ENCODE data around the gene AIRE.
"Not testable (repeated sequence)": the region's sequence is repeated elsewhere in the genome, so short reads cannot be mapped to it uniquely, and the experiment has no call there.

AIRE gene

DNA sequence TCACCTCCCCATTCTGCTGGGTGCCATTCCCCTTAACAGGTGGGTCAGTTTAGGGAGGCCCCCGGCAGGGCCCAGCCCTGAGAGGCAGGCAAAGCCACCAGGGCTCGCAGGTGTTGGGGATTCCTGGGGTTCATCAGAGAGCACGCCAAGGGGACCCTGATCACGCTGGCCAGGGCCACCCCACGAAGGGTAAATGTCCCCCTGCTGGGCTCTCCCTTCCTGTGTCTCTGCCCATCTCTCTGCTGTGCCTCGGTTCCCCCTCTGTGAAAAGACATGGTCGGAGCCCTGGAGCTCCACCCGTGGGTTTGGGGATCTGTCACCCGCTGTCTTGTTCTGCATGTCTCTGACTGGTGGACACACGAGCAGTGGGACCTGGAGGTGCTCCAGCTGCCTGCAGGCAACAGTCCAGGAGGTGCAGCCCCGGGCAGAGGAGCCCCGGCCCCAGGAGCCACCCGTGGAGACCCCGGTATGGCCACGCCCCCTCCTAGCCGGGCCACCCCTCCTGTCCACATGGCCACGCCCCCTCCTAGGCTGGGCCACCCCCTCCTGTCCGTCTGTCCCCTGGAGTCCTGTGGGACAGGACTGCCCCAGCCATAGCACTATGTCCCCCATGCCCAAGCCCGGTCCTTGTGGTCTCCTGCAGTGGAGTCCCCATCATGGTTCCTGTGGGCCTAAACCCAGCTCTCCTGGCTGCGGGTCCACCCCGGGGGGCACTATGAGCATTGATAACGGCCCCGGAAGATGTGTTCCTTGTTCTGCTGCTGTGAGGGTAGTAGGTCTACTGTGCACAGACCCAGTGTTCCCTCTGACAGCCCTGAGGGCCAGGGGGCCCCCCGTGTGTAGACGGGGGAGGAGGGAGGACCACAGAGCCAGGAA is 6.5 kb downstream of the AIRE start:
- DNase-seq: no peak

DNA sequence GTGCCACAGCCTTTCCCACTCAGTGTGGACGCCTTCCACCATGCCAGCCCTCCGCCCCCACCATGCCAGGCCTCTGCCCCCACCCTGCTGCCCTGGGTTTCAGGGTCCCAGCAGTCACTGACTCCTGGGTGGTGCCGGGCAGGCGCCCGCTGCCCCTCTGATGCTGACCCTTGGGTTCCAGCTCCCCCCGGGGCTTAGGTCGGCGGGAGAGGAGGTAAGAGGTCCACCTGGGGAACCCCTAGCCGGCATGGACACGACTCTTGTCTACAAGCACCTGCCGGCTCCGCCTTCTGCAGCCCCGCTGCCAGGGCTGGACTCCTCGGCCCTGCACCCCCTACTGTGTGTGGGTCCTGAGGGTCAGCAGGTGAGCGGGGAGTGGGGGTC is 7.1 kb downstream of the AIRE start:
- DNase-seq: no peak

DNA sequence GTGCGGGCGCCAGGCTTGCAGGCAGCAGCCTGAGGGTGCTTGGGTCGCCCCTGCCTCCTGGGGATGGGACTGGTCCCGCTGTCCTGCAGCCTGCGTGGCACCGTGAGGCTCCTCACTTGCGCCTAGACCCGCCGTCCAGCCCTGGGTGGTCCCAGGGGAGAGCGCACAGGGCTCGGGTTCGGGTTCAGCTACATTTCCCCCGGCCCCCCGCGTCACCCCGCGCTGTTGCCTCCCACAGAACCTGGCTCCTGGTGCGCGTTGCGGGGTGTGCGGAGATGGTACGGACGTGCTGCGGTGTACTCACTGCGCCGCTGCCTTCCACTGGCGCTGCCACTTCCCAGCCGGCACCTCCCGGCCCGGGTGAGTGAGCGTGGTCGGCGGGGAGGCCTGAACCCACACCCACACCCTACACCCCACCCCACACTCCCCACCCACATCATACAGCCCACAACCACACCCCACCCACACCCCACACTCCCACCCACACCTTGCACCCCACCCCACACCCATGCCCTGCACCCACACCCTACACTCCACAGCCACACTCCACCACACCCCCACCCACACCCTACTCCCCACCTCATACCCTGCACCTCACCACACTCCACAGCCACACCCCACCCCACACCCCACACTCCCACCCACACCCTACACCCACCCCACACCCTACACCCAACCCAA is 8.0 kb downstream of the AIRE start:
- no peak for DNase-seq

DNA sequence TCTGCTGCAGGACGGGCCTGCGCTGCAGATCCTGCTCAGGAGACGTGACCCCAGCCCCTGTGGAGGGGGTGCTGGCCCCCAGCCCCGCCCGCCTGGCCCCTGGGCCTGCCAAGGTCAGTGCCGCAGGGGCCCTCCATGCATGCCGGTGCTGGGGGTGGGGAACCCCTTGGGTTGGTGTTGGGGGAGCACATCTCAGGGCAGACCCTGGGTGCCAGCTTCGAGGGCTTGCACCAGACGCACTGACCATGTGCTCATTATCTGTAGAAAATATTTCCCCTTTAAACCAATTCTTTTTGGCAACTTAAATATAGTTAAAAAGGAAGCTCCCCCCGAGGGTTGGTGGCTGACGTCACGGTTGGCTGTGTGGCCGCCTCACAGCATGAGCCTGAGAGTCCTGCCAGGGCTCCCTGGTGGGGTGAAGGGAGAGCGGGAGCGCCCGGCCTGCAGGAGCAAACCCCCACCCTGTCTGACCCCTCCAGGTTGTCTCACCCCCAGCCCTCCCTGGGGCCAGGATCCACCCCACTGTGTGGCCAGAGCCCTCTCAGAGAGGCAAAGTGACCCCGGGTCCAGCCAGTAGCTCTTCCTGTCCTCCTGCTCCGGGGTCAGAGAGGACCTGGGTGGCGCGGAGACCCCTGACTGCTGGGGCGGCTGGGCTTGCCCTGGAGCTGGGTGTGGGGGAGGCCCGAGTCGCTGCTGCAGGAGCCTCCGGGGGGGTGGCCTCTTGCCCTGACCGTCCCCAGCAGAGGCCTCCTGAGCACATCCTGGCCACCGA is 8.9 kb downstream of the AIRE start:
- DNase-seq: peak; percentile 83

DNA sequence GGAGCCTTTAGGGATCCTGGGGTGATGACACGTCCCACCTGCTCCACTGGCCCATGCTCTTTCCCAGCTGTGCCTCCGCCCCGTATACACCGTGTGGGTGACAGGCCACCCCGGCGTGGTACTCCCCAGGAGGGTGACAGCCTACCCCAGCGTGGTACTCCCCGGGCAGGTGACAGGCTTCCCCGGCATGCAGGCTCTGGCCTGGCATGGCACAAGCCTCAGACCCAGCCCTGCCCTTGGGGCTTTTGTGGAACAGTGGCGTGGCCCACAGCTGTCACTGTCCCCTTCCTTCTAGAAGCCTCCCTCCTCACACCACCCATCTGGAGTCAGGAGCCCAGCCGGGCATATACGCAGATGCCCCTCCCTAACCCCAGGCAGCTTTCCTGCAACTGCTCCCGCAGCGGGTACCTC is 9.5 kb downstream of the AIRE start:
- peak; percentile 62 for DNase-seq

DNA sequence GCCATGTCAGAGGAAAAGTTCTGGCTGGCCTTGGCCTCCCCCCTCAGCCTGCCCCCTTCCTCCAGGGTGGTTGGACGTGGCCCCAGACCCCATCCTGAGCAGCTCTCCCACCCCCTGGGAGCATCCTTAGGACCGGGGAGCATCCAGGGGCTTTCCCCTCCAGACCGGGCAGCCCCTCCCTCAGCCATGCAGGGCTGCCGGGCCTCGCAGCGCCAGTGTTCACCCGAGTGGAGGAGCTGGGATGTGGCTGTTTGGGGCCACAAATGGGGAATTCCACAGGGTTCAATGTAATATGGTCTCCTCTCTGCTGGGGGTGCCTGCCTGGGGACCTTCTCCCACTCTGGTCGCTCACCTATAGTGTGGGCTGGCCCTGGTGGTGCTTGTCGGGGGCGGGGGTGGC is 10.0 kb downstream of the AIRE start:
- no peak for DNase-seq

DNA sequence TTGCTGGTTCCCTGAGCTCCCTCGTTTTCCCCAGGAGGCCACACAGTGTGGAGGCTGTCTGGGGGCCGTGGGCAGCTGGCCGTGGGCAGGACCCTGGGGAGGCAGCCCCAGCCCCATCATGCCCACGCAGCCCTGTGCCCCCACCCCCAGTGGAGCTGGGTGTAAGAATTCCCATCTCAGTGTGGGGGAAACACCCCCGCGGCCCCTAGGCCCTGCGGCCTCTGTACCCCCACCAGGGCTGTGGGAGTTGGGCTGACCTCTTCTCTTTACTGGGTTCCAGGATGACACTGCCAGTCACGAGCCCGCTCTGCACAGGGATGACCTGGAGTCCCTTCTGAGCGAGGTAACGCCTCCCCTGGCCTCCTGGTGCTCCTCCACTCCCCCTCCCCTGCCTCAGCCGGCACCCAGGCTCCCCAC is 10.4 kb downstream of the AIRE start:
- no peak for DNase-seq

DNA sequence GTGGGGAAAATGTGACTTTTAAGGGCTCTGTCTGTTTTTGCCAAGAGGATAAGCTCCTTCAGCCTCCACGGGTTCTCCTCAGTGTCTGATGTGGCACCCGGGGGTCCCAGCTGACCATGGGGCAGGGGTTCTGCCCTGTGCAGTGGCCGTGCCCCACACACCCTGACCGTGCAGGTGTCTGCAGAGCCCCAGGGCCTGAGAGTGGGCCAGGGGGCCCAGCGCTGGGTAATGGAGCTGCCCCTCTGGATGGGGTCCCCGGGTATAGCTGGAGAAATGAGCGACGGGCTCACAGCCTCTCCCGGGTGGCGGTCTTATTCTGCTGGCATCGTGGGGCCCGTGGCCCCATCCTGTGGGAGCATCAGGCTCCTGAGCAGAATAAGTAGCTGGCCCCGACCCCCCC is 11.2 kb downstream of the AIRE start:
- no peak for DNase-seq

DNA sequence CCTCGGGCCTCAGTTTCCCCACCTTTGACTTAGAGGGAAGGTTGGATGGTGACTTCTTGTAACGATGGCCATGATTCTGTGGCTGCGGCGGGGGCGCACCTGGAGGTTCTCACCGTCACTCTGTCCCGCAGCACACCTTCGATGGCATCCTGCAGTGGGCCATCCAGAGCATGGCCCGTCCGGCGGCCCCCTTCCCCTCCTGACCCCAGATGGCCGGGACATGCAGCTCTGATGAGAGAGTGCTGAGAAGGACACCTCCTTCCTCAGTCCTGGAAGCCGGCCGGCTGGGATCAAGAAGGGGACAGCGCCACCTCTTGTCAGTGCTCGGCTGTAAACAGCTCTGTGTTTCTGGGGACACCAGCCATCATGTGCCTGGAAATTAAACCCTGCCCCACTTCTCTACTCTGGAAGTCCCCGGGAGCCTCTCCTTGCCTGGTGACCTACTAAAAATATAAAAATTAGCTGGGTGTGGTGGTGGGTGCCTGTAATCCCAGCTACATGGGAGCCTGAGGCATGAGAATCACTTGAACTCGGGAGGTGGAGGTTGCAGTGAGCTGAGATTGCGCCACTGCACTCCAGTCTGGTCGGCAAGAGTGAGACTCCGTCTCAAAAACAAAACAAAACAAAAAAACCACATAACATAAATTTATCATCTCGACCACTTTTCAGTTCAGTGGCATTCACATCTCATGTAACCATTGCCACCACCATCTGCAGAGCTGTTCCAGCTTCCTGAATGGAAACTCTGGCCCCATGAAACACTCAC is 12.0 kb downstream of the AIRE start:
- peak; percentile 92 for DNase-seq

DNA sequence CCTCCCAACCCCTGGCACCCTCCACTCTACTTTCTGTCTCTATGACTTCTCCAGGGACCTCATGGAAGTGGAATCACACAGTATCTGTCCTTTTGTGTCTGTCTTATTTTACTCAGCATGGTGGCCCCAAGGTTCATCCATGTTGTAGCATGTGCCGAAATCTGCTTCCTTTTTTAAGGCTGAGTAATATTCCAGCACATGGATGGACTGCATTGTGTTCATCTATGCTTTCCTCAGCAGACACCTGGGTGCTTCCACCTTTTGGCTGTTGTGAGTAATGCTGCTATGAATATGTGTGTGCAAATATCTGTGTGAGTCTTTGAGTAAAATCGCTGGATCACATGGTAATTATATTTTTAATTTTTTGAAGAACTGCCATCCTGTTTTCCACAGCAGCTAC is 12.6 kb downstream of the AIRE start:
- no peak for DNase-seq

DNA sequence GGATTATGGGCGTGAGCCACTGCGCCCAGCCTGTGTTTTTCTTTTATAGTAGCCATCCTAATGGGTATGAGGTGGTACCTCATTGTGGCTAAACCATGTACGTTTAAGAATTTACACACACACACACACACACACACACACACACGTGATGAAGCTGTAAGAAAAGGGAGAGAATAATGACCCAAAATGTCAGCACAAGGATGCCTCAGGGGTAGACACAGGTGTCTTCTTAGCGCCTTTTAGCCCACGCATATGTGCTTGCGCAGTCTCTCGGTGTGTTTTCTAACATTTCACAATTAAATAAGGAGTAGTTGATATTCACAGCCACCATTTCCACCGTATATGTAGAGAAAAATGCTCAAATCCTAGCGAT is 13.4 kb downstream of the AIRE start:
- no peak for DNase-seq

DNA sequence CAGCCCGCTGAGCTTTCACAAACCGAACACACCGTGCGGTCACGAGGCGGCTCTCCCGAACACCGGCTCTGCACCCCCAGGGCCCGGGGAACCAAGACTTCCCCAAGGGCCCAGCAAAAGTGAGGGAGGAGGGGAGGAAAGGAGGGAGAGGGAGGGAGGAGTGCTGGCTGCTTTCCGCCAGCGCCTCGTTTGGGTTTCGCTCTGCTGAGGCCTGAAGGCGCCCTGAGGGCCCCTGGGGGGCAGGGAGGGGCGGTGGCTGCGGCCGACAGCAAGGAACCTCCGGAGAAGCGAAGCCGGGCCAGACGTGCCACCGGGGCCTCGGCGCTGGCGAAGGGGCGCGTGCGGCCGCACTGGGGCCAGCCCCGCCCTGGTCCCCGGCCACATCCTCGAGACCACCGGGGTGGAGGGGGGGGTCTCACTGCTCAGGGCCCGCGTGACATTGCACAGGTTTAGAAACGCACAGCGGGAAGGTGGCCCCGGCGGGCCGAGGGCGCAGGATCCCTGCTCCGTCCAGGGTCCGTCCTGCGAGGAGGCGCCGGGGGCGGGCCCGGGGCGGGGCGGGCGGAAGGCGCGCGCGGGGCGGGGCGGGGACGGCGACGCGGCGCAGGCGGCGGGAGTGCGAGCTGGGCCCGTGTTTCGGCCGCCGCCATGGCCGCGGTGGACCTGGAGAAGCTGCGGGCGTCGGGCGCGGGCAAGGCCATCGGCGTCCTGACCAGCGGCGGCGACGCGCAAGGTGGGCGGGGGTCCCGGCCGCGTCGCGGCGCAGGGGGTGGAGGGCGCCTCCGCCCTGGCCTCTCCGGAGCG is 14.0 kb downstream of the AIRE start, which contains the start of gene PFKL:
PFKL (plus strand) TSS at position 596 of the 804 bp plus-strand sequence; CDS start at position 649, 53 bp downstream.
- DNase-seq: peak; percentile 79

DNA sequence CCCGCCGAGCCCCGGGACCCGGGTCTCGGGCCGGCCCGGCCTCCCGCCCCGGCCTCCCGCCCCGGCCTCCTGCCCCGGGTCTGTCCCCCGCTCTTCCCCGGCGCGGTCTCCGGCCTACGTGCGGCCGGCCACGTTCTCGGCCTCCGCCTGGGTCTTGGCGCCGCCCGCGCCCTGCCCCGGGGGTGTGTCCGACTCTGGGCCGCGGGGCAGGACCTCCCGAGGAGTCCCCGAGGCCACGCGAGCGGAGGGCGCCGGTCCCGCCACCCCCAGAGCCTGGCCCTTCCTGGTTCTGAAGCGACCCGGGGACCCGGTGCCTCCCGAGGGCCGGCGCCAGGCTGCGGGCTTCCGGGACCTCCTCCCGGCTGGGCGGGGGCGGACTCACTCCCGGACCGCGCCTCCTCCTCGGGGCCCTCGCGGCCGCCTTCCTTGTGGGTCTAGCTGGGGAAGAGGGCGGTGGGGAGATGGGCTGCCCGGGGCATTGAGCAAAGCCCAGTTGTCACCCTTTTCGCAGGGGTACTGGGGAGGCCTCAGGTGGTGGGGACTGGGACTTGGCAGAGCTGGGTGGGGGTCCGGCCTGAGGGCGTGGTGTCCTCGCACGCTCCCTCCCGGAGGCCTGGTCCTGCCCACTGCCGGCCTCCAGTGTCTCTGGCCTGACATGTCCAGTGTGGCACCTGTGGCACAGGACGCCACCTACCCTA is 14.7 kb downstream of the AIRE start:
- peak; percentile 79 for DNase-seq

DNA sequence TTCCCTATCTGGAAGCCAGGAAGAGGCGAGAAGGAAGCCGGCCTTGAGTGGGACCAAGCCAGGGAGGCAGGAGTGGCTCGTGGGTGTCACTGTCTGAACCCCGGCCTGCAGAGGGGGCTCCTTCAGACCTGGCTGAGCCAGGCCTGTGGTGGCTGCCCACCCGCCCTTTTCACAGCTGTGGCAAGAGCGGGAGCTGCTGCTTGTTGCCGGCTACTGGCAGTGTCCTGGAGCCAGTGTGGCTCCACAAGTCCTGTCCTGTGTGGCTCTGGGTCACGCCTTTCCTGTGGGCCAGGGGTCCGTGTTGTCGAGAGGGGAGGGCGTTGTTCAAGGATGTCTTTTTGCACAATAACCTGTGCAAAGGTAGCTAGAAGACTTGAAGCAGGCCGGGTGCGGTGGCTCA is 15.5 kb downstream of the AIRE start:
- DNase-seq: no peak

DNA sequence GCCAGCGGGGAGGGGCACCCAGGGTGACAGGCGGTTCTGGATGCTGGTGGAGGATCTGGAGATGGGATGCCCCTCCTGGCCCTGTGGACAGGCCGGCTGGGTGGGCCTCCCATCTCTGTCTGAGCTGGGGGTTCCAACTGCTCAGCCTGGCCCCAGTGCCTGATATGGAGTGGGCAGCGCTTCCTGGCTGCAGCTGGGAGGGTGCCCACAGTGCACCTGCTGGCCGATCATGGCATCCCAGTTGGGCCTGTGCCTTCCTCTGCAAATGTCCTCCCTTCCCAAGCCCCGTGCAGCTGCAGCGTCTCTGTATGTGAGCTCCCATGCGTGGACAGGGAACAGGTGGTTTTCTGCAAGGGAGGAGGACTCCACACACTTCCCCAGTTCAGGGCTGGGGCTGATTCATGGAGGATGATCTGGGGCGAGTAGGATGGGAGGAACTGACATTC is 16.3 kb downstream of the AIRE start:
- peak; percentile 66 for DNase-seq

DNA sequence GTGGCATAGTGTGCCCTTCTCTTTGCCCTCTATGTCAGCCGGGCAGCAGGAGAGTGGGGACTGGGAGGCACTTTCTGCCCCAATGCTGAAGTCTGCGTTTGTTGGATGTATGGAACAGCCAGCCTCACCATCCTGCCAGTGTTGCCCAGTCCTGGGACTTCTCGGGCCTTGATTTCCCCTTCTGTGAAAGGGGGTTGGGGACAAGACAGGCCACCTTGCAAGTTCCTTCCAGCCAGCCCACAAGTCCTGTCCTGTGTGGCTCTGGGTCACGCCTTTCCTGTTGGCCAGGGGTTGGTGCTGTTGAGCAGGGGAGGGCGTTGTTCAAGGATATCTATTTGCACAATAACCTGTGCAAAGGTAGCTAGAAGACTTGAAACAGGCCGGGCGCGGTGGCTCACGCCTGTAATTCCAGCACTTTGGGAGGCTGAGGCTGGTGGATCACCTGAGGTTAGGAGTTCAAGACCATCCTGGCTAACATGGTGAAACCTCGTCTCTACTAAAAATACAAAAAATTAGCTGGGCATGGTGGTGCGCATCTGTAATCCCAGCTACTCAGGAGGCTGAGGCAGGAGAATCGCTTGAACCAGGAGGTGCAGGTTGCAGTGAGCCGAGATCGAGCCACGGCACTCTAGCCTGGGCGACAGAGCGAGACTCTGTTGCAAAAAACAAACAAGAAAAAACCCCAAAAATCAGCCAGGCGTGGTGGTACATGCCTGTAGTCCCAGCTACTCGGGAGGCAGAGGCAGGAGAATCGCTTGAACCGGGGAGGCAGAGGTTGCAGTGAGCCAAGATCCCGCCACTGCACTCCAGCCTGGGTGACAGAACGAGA is 17.1 kb downstream of the AIRE start:
- DNase-seq: not testable (repeated sequence)

DNA sequence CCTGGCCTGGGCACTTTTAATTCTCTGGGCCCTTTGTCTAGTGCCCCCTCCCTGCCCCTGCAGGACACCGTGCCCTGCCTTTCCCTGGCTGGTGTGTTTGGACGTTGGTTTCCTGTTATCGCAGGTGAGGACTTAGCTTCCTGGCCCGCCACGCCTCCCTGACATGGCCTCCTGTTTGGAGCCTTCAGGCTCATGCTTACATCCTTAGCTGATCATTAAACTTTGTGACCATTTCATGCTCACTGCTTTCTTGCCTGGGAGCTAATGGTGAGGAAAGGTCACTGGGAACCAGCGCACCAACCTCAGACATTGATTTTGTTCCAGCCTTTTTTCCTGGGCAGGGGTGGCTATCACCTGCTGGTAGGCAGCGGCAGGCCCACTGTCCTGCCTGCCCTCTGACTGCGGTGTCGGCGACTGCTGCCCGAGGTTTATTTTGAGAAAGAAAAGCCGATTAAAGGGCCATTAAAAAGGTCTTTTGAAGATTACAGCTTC is 17.9 kb downstream of the AIRE start:
- no peak for DNase-seq

DNA sequence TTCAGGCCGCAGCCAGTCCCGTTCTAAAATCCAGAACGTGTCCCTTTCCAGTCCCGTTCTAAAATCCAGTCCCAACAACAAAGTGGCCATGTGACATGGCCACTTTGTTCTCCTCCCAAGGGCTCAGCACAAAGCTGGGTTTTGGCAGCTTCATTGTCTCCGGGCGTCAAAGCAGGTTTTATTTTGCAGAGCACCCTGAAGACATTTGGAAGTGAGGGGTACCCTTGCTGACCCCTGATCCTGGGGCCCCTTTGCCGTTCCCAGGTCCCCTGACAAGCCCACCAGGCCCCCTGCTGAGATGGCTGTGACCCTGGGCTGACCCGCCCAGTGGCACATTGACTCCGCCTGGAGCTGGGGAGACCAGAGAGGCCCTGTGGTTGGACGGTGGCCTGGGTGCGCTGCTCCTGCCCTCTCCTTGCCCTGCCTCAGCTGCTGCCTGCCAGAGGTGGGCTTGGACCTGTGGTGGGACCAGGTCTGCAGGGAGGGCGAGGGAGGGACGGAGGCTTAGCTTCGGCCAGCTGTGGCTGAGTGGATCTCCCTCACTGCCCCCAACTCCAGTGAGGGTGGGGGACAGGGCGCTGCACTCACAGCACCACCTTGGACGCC is 18.4 kb downstream of the AIRE start:
- no peak for DNase-seq

DNA sequence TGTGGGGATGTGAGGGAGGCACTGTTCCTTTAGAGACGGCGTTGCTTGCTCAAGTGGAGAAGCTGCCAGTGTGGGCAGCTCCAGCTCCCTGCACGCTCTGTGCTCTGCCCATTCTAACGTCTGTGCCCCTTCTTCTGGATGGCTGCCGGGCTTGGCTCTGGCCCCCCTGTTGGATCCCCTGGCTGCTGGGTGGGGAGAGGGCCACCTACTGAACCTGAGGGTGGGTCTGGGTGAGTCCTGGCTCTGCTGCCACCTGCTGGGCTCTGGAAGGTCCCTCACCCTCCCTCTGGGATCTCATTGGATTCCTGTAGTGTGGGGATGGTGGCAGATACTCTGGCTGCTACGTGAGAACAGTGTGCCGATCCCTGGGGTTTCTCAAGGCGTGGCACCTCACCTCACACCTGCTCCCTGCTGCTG is 19.2 kb downstream of the AIRE start:
- no peak for DNase-seq

DNA sequence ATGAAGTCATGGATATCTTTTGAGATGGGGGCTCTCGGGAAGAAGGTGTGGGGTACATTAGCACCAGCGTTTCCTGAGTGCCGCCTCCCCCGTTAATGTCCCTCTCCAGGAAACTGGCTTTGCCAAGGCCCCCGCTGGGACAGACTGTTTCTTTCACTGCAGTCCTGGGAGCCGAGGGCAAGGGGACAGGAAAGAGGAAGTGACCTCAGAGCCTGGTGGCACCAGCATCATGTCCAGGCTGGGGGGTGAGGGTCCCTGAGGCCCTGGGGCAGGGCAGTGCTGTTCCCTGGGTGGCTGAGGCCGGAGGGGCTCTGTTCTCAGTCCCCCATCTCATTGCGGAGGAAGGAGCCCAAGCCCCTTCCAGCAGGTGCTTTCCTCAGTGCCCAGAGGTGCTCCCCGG is 20.0 kb downstream of the AIRE start:
- DNase-seq: no peak
